Stimulated activated CD8-positive, alpha-beta memory T cell treated with anti-CD3 and anti-CD28 coated beads, Interleukin-4, amount 100 ng/mL, for 48 hours (primary cell): ENCODE measurements around the gene OR5K4.
"Not testable (repeated sequence)": the region's sequence is repeated elsewhere in the genome, so short reads cannot be mapped to it uniquely, and the experiment has no call there.

Experiments
- DNase-seq: peaks from one replicate; pipeline ENCODE4 v3.0.0-alpha.2; 2020

The OR5K4 gene

GRCh38 chr3:98372445-98372844, 18.8 kb downstream of the OR5K4 start:
- no peak for DNase-seq

- no peak for DNase-seq
These were observed 23.0 kb downstream of the OR5K4 start for GRCh38 chr3:98376631-98377030.

- no peak for DNase-seq
These were observed 34.5 kb downstream of the OR5K4 start for GRCh38 chr3:98388147-98388546.

- no peak for DNase-seq
These were observed 36.7 kb downstream of the OR5K4 start, which contains the start of gene OR5K3 for GRCh38 chr3:98390366-98390765. TSS of gene OR5K3 (plus strand) at chr3:98390666. CDS start at chr3:98390666, 0 bp downstream.

GRCh38 chr3:98395101-98395500, 41.4 kb downstream of the OR5K4 start:
- no peak for DNase-seq

GRCh38 chr3:98396482-98396881, 42.8 kb downstream of the OR5K4 start:
- not testable (repeated sequence) for DNase-seq

GRCh38 chr3:98398513-98398912, 44.9 kb downstream of the OR5K4 start:
- no peak for DNase-seq

- no peak for DNase-seq
These were observed 48.9 kb downstream of the OR5K4 start for GRCh38 chr3:98402507-98402906.

- no peak for DNase-seq
These were observed 50.4 kb downstream of the OR5K4 start for GRCh38 chr3:98404010-98404409.
